Lung (tissue), 12 donors: ENCODE results near the gene YRDC. TPM values are rescaled to one million over a fixed set of nuclear protein-coding genes. Genes with fewer than 3 reads are reported as not detected.

Experiments
- ATAC-seq: fragments of 200-7000 bp; cut with Tn5 transposase; one replicate; pipeline ENCODE4 v1.9.1; 2020; ENCODE audit warnings: moderate number of reproducible peaks; ENCODE audit not compliant: insufficient read depth, low FRiP score
- DNase-seq, 3 donors: peaks; one replicate each; pipeline ENCODE4 v3.0.0-alpha.2; 2013 to 2017
- H3K27ac ChIP-seq, 2 donors: one replicate each; pipeline ENCODE4 v1.5.1; 2013; ENCODE audit warnings: mild to moderate bottlenecking in 2 of 2, moderate library complexity in 2 of 2, control low read depth in 1 of 2, inconsistent platforms in 1 of 2, low read depth in 1 of 2, low read length in 1 of 2
- H3K27me3 ChIP-seq, 3 donors: one replicate each; pipeline ENCODE4 v1.5.1; 2013; ENCODE audit warnings: low read length in 2 of 3; ENCODE audit not compliant: control insufficient read depth in 3 of 3, insufficient read depth in 3 of 3
- H3K36me3 ChIP-seq, 4 donors: one replicate each; pipeline ENCODE4 v1.5.1; 2013; ENCODE audit warnings: low read length in 4 of 4, mild to moderate bottlenecking in 1 of 4, moderate library complexity in 1 of 4; ENCODE audit not compliant: control insufficient read depth in 4 of 4, insufficient read depth in 4 of 4
- H3K4me1 ChIP-seq, 5 donors: one replicate each; pipeline ENCODE4 v1.5.1; 2013; ENCODE audit warnings: low read length in 5 of 5, mild to moderate bottlenecking in 2 of 5, moderate library complexity in 1 of 5; ENCODE audit not compliant: control insufficient read depth in 5 of 5, insufficient read depth in 5 of 5
- H3K4me3 ChIP-seq: one replicate; pipeline ENCODE4 v1.5.1; 2013; ENCODE audit warnings: mild to moderate bottlenecking, control low read depth, moderate library complexity
- H3K9ac ChIP-seq, 2 donors: one replicate each; pipeline ENCODE4 v1.5.1; 2013; ENCODE audit warnings: low read length in 2 of 2, control low read depth in 1 of 2; ENCODE audit not compliant: insufficient read depth in 1 of 2
- H3K9me3 ChIP-seq, 4 donors: one replicate each; pipeline ENCODE4 v1.5.1; 2013; ENCODE audit warnings: low read length in 3 of 4, mild to moderate bottlenecking in 1 of 4, moderate library complexity in 1 of 4; ENCODE audit not compliant: control insufficient read depth in 4 of 4, insufficient read depth in 3 of 4
- WGBS, 2 donors: extraction: QIAGEN DNeasy Blood & Tissue Kit; methylation state at CpG; one replicate each; pipeline ENCODE4 v1.1.7; 2013; 5-methylcytosine and 5-hydroxymethylcytosine counted together
- polyA plus RNA-seq, 2 donors: library from polyadenylated mRNA; stranded (reverse); fragments of 200-250 nt; gene quantifications; one replicate each; pipeline ENCODE4 v1.2.1, GENCODE V29; 2013
- total RNA-seq, 2 donors: library from RNA; depleted of rRNA in 1 of 2; stranded (reverse); fragments of >200 nt in 1 of 2; gene quantifications; one replicate each; pipeline ENCODE4 v1.2.1, GENCODE V29; 2014 to 2021
- TF ChIP-seq, protein P1 (sequence below): IDR thresholded peaks from 2 replicates; pipeline ENCODE4 v1.5.1; 2012; ENCODE audit warnings: mild to moderate bottlenecking; ENCODE audit errors: control extremely low read depth, extremely low read depth
- donor health status: control.
- donor health status: control.
- donor health status: Bipolar disorder and iron deficiency.
- donor health status: healthy.
- donor health status: DM: yes; HTN: yes; CAD: no.

Gene YRDC
- total and polyA plus RNA-seq, 4 donors = 9.5 to 26.2 (median 15.1) TPM

DNA sequence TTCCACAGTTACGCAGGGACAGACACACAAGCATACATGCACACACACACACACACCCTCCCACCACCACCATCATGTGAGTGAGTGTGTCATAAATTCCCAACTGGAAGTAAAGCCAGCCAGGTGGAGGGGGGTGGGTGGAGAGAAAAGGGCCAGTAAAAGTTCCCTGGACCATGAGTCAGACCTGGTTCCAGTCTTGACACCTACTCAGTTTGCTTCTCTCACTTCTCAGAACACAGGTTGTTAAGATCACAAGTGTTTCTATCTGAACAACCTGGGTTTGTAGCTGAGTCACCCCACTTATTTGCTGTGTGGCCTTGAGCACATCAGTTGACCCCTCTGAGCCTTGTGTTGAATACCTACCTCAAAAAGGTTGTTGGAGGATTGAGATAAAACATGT, 52.7 kb downstream of the YRDC start:
- Histone ChIP-seq H3K27ac (no peak overlapping the region), H3K9ac (no peak overlapping the region), H3K27me3 (peaks cover 15 to 66% (median 25%) of the 10 kb centered on the region in 3 donors), H3K36me3 (no peaks in the 10 kb centered on the region), H3K9me3 (peaks cover 0 to 6% (median 0%) of the 10 kb centered on the region in 4 donors), H3K4me1 (peaks cover 0 to 9% (median 0%) of the 10 kb centered on the region in 5 donors), H3K4me3 (no peak overlapping the region)
- 41 to 89% methylated on average over 1 of the region's 1 CpG for WGBS, 2 donors
- TF ChIP-seq, protein P1, sequence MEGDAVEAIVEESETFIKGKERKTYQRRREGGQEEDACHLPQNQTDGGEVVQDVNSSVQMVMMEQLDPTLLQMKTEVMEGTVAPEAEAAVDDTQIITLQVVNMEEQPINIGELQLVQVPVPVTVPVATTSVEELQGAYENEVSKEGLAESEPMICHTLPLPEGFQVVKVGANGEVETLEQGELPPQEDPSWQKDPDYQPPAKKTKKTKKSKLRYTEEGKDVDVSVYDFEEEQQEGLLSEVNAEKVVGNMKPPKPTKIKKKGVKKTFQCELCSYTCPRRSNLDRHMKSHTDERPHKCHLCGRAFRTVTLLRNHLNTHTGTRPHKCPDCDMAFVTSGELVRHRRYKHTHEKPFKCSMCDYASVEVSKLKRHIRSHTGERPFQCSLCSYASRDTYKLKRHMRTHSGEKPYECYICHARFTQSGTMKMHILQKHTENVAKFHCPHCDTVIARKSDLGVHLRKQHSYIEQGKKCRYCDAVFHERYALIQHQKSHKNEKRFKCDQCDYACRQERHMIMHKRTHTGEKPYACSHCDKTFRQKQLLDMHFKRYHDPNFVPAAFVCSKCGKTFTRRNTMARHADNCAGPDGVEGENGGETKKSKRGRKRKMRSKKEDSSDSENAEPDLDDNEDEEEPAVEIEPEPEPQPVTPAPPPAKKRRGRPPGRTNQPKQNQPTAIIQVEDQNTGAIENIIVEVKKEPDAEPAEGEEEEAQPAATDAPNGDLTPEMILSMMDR = no peak
- DNase-seq = no peak
- ATAC-seq = peak; percentile 55

DNA sequence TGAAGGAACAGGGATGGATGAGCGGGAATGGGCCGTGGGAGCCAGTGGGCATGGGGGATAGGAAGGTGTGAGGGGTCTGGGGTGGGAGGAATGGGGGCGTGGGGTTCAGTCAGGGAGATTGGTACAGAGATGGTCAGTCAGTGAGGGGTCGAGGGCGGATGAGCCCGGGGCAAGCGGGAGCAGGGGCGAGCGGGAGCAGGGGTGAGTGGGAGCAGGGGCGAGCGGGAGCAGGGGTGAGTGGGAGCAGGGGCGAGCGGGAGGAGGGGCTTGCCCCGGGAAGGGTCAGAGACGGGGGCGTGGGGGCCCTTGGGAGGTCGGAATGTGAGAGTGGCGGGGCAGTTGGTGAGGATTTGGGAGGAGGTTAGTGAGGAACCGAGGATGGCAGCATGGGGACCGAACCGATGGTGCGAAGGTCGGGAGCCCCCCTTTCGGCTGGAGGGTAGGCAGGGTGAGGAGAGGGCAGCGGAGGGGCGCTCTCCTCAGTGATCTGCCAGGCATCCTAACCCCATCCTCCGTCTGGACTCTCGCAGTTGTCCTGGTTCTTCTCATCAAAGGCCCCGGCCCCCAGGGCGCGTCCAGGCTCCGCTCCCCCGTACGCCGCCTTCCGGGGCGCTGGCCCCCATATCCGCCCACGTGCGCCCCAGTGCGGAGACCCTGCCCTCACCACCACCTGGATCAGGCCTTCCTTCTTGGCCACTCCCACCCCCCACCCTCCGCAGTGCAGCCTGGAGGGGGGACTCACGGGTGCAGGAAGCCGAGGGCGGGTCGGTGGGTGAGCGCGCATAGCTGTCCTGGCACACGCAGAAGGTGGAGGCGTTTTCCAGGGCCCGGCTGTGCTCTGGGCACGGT, 54.3 kb downstream of the YRDC start:
- peaks cover 0 to 6% (median 0%) of the 10 kb centered on the region in 4 donors for H3K9me3 ChIP-seq
- peaks cover 13 to 64% (median 20%) of the 10 kb centered on the region in 3 donors for H3K27me3 ChIP-seq
- 6% methylated on average over 46 to 52 of the region's 52 CpGs for WGBS, 2 donors
- ATAC-seq = no peak
- H3K9ac ChIP-seq = no peak overlapping the region
- H3K27ac ChIP-seq = no peak overlapping the region
- no peaks in the 10 kb centered on the region for H3K36me3 ChIP-seq
- no peak for DNase-seq
- peaks cover 0 to 9% (median 0%) of the 10 kb centered on the region in 5 donors for H3K4me1 ChIP-seq
- TF ChIP-seq, protein P1 = no peak
- no peak overlapping the region for H3K4me3 ChIP-seq

Other genes starting within 250 kb of the YRDC start
- gene GNL2, start 212.3 kb downstream of the YRDC start, total RNA-seq = 10 to 100 TPM; 41.1 to 47.5 TPM
- gene GNL2, start 212.3 kb downstream of the YRDC start, polyA plus RNA-seq = 100 to 1,000 TPM in 1 of 2 donors, 10 to 100 TPM in 1; 39.3 to 148 TPM
- 1 to 10 TPM in 1 of 2 donors, under 1 TPM in 1; 0.43 to 1.7 TPM for gene RSPO1, start 173.3 kb downstream of the YRDC start, total RNA-seq
- gene RSPO1, start 173.3 kb downstream of the YRDC start, polyA plus RNA-seq = 1 to 10 TPM in 1 of 2 donors, under 1 TPM in 1; 0.93 to 1.4 TPM
- 1 to 10 TPM in 1 of 2 donors, under 1 TPM in 1; 0.80 to 1.4 TPM for gene CDCA8, start 115.7 kb downstream of the YRDC start, total RNA-seq
- gene CDCA8, start 115.7 kb downstream of the YRDC start, polyA plus RNA-seq = 1 to 10 TPM; 1.8 to 2.2 TPM
- gene EPHA10, start 43.1 kb downstream of the YRDC start, total RNA-seq = 1 to 10 TPM in 1 of 2 donors, not detected in 1; 1.7 TPM
- gene EPHA10, start 43.1 kb downstream of the YRDC start, polyA plus RNA-seq = under 1 TPM; 0.20 to 0.26 TPM
- 1 to 10 TPM; 2.3 to 8.1 TPM for gene MANEAL, start 14.4 kb downstream of the YRDC start, total RNA-seq
- 1 to 10 TPM; 2.8 to 4.0 TPM for gene MANEAL, start 14.4 kb downstream of the YRDC start, polyA plus RNA-seq
- gene C1orf122, start 418 bp downstream of the YRDC start, total RNA-seq = 10 to 100 TPM in 1 of 2 donors, 1 to 10 TPM in 1; 4.7 to 53.8 TPM
- 10 to 100 TPM; 26.9 to 70.2 TPM for gene C1orf122, start 418 bp downstream of the YRDC start, polyA plus RNA-seq
- gene MTF1, start 51.4 kb upstream of the YRDC start, total RNA-seq = 10 to 100 TPM in 1 of 2 donors, 1 to 10 TPM in 1; 7.9 to 23.3 TPM
- 10 to 100 TPM in 1 of 2 donors, 1 to 10 TPM in 1; 2.6 to 13.6 TPM for gene MTF1, start 51.4 kb upstream of the YRDC start, polyA plus RNA-seq
- gene INPP5B, start 138.8 kb upstream of the YRDC start, total RNA-seq = 10 to 100 TPM; 30.3 to 40.8 TPM
- 10 to 100 TPM in 1 of 2 donors, 1 to 10 TPM in 1; 9.2 to 24.1 TPM for gene INPP5B, start 138.8 kb upstream of the YRDC start, polyA plus RNA-seq
- gene SF3A3, start 181.8 kb upstream of the YRDC start, total RNA-seq = 10 to 100 TPM; 39.9 to 79.0 TPM
- gene SF3A3, start 181.8 kb upstream of the YRDC start, polyA plus RNA-seq = 10 to 100 TPM; 19.1 to 30.6 TPM
- gene FHL3, start 197.3 kb upstream of the YRDC start, total RNA-seq = 10 to 100 TPM in 1 of 2 donors, 1 to 10 TPM in 1; 10.0 to 26.0 TPM
- gene FHL3, start 197.3 kb upstream of the YRDC start, polyA plus RNA-seq = 10 to 100 TPM; 21.8 to 33.1 TPM
- 10 to 100 TPM; 27.3 to 31.2 TPM for gene UTP11, start 204.5 kb upstream of the YRDC start, total RNA-seq
- 10 to 100 TPM; 31.0 to 33.7 TPM for gene UTP11, start 204.5 kb upstream of the YRDC start, polyA plus RNA-seq
- under 1 TPM; 0.15 to 0.20 TPM for gene POU3F1, start 238.6 kb upstream of the YRDC start, total RNA-seq
- gene POU3F1, start 238.6 kb upstream of the YRDC start, polyA plus RNA-seq = under 1 TPM; 0.04 to 0.18 TPM